WERI-Rb-1 (cell line): ENCODE data around the gene RXRB.

Experiments
- DNase-seq: peaks from one replicate; pipeline ENCODE4 v3.0.0-alpha.2; 2020
- H3K27ac ChIP-seq: fragments of 250-450 bp; sonication (Bioruptor Pico); 2 replicates; pipeline ENCODE4 v1.5.1; 2020; ENCODE audit warnings: mild to moderate bottlenecking, moderate library complexity
- H3K27me3 ChIP-seq: fragments of 250-450 bp; sonication (Bioruptor Pico); 2 replicates; pipeline ENCODE4 v1.5.1; 2021; ENCODE audit warnings: mild to moderate bottlenecking, low read depth, moderate library complexity; ENCODE audit not compliant: insufficient read depth, severe bottlenecking
- H3K36me3 ChIP-seq: fragments of 250-450 bp; sonication (Bioruptor Pico); 2 replicates; pipeline ENCODE4 v1.5.1; 2020; ENCODE audit warnings: mild to moderate bottlenecking, moderate library complexity
- H3K4me3 ChIP-seq: 2 replicates; pipeline ENCODE4 v1.5.1; 2011; ENCODE audit warnings: low read depth, mild to moderate bottlenecking, control low read depth, low read length
- H3K9me3 ChIP-seq: fragments of 250-450 bp; sonication (Bioruptor Pico); 2 replicates; pipeline ENCODE4 v1.5.1; 2021; ENCODE audit warnings: mild to moderate bottlenecking, moderate library complexity; ENCODE audit not compliant: severe bottlenecking
- TF ChIP-seq, protein P1 (sequence below): IDR thresholded peaks from 2 replicates; pipeline ENCODE4 v1.5.1; 2011; ENCODE audit warnings: low read depth, mild to moderate bottlenecking, control low read depth, inconsistent platforms, low read length

Gene RXRB

DNA sequence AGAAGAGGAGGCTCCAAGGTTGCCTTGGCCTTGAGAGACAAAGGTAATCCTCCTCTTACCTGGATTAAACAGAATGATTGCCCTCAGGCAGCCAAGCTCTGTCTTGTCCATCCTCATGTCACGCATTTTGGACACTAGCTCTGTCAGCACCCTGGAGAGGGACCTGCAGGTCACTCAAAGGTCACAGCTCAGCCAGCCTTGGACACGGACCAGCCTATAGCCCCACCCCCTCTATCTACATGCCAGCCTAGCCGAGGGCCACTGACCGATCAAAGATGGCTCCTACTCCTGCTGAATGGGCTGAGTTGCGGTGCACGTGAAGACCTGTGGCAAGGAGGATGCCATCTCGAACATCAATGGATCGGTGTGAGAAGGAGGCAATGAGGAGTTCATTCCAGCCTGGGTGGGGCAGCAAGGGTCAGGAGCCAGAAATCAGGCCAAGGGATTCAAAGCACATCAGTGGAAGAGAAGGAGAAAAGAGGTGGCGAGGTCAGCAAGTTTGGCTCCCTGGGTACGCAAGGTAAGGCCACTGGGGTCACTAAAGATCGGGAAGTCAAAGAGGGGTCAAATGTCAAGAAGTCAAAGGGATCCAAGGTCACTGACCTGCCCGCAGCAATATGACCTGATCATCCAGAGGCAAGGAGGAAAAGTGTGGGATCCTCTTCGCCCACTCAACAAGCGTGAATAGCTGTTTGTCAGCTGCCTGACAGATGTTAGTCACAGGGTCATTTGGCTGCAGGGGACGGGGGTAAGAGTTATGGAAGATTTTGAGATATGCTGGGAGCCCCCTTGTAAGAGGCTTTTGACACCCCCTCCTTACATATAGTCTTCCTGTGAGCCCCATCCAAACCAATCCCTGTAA, 4.9 kb downstream of the RXRB start:
- H3K9me3 ChIP-seq: no peaks in the 10 kb centered on the region
- no peak overlapping the region for H3K27ac ChIP-seq
- TF ChIP-seq, protein P1, sequence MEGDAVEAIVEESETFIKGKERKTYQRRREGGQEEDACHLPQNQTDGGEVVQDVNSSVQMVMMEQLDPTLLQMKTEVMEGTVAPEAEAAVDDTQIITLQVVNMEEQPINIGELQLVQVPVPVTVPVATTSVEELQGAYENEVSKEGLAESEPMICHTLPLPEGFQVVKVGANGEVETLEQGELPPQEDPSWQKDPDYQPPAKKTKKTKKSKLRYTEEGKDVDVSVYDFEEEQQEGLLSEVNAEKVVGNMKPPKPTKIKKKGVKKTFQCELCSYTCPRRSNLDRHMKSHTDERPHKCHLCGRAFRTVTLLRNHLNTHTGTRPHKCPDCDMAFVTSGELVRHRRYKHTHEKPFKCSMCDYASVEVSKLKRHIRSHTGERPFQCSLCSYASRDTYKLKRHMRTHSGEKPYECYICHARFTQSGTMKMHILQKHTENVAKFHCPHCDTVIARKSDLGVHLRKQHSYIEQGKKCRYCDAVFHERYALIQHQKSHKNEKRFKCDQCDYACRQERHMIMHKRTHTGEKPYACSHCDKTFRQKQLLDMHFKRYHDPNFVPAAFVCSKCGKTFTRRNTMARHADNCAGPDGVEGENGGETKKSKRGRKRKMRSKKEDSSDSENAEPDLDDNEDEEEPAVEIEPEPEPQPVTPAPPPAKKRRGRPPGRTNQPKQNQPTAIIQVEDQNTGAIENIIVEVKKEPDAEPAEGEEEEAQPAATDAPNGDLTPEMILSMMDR: no peak
- H3K27me3 ChIP-seq: no peaks in the 10 kb centered on the region
- H3K4me3 ChIP-seq: no peak overlapping the region
- peaks cover 51% of the 10 kb centered on the region for H3K36me3 ChIP-seq
- DNase-seq: no peak

- H3K4me3 ChIP-seq: no peak overlapping the region
- H3K36me3 ChIP-seq: peaks cover 47% of the 10 kb centered on the region
- H3K9me3 ChIP-seq: no peaks in the 10 kb centered on the region
- DNase-seq: no peak
- no peaks in the 10 kb centered on the region for H3K27me3 ChIP-seq
- no peak overlapping the region for H3K27ac ChIP-seq
- TF ChIP-seq, protein P1: no peak
Measured at GRCh38 chr6:33194431-33194979, 6.0 kb downstream of the RXRB start.

GRCh38 chr6:33193619-33194018, 6.8 kb downstream of the RXRB start:
- Histone ChIP-seq H3K9me3 (no peaks in the 10 kb centered on the region), H3K27ac (no peak overlapping the region), H3K4me3 (no peak overlapping the region), H3K27me3 (no peaks in the 10 kb centered on the region), H3K36me3 (peaks cover 47% of the 10 kb centered on the region)
- DNase-seq: no peak
- TF ChIP-seq, protein P1: no peak

DNA sequence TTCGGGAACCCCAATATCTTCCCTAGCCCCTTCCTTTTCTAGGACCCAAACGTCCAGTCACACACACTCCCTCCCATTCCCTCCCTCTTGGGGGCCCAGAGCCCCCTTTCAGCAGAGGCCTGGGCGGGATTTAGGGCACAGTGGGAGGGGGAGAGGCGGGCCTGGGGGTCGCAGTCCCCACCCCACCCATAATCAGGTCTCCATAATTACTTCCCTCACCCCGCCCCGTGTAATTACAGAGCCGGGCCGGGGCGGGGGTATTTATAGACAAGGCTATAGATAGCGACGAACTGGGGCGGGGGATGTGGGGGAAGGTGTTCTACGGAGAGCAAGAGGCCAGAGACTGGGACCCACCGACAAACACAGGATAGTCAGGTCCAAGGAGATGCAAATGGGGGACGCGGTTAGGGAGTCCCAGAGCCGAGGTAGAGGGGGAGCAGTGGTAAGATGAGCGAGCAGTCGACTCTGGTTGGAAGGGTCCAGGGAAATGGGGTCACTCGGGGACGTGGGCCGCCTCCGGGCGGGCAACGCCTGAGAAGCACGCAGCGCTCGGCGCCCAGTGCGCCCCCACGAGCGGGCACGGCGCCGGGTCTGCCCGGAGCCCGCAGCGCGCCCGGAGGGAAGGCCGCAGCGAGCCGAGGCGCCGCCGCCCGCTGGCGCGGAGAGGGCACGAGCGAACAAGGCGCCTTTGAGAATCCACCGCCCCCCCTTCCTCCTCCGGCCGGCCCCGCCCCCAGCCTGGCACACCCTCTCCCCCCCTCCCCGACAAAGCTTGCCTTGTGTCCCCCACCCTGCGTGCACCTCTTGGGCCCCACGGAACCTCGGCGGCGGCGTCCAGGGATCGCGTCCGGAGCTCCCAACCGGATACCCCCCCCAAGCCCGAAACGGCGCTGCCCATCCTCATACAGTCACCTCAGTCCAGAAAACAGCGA, 7.5 kb downstream of the RXRB start:
- Histone ChIP-seq H3K27me3 (no peaks in the 10 kb centered on the region), H3K27ac (peak overlapping the region; percentile 42), H3K9me3 (no peaks in the 10 kb centered on the region), H3K4me3 (peak overlapping the region; percentile 72), H3K36me3 (peaks cover 44% of the 10 kb centered on the region)
- peak; percentile 74 for DNase-seq
- TF ChIP-seq, protein P1: no peak

DNA sequence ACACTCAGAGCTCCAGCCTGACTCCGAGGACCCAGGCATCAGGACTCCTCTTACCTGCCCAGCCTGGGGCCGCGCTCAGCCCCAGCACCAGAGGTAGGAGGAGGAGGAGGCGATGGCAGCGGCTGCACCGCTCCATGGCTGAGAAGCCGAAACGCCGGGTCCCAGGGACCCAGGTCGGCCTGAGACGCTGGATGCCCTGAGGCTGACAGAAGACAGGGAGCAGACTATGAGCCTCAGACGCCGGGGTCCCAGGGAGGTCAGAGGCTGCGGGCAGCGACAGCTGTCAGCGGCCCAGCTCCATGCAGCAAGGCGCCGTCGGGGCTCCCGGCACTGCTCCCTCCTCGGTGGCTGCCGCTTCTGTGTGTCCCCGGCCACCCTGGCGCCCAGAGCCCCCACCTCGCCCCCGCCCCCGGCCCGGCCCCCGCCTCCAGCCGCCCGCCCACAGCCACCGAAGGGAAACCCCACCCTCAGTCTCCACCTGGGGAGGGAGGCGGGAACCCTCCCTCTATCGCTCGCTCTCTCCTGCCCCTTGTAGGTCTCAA, 8.3 kb downstream of the RXRB start, which contains the start of gene COL11A2:
Gene COL11A2 (minus strand): TSS at position 363 of the 542 bp plus-strand sequence. CDS start 227 bp downstream, at position 136.
- H3K9me3 ChIP-seq: no peaks in the 10 kb centered on the region
- H3K36me3 ChIP-seq: peaks cover 36% of the 10 kb centered on the region
- H3K4me3 ChIP-seq: peak within 1 kb of the TSS; percentile 72
- H3K27me3 ChIP-seq: no peaks in the 10 kb centered on the region
- peak within 1 kb of the TSS; percentile 42 for H3K27ac ChIP-seq
- TF ChIP-seq, protein P1: no peak
- DNase-seq: peak; percentile 76
